Testis (tissue), 3 donors: ENCODE results near the gene HSPG2. TPM values are rescaled to one million over a fixed set of nuclear protein-coding genes. Genes with fewer than 3 reads are reported as not detected.

Experiments
- DNase-seq: peaks from one replicate; pipeline ENCODE4 v3.0.0-alpha.2; 2019
- H3K27ac ChIP-seq, 2 donors: fragments of 200-600 bp; sonication (generic); one replicate each; pipeline ENCODE4 v1.5.1; 2019
- H3K27me3 ChIP-seq: fragments of 200-600 bp; sonication (generic); one replicate; pipeline ENCODE4 v1.5.1; 2019
- H3K36me3 ChIP-seq: fragments of 200-600 bp; sonication (generic); one replicate; pipeline ENCODE4 v1.5.1; 2017; ENCODE audit warnings: low read depth; ENCODE audit errors: missing control alignments
- H3K4me1 ChIP-seq: fragments of 200-600 bp; sonication (generic); one replicate; pipeline ENCODE4 v1.5.1; 2019
- H3K4me3 ChIP-seq, 2 donors: fragments of 200-600 bp; sonication (generic); one replicate each; pipeline ENCODE4 v1.5.1; 2017 to 2019
- H3K9me3 ChIP-seq: fragments of 200-600 bp; sonication (generic); one replicate; pipeline ENCODE4 v1.5.1; 2017
- POLR2A ChIP-seq: fragments of 450-650 bp; IDR thresholded peaks from one replicate; pipeline ENCODE4 v1.6.1; 2017; ENCODE audit warnings: antibody characterized with exemption, mild to moderate bottlenecking, moderate library complexity
- WGBS, 2 donors: methylation state at CpG; one replicate each; pipeline ENCODE4 v1.1.5; 2018; 5-methylcytosine and 5-hydroxymethylcytosine counted together
- intact Hi-C: fragments of 100-400 bp; cut with DNase I; formaldehyde crosslinking; loops from one replicate; pipeline ENCODE4 v1.15.1; 2023; ENCODE audit warnings: low total_unique reads
- polyA plus RNA-seq: library from polyadenylated mRNA; stranded (reverse); fragments of 350-450 nt; fragmentation: Illumina TruSeq; extraction: RNeasy Lipid Tissue Mini Kit (QIAGEN cat#74804); gene quantifications from one replicate; pipeline ENCODE4 v1.2.3, GENCODE V29; 2014; ENCODE audit warnings: low read depth, low replicate concordance; ENCODE audit not compliant: insufficient read depth
- total RNA-seq, 2 donors: library from RNA; depleted of rRNA; stranded (reverse); fragments of >200 nt; gene quantifications; one replicate each; pipeline ENCODE4 v1.2.3, GENCODE V29; 2016
- TF ChIP-seq, protein P1 (sequence below), 3 experiments: fragments of 450-650 bp in 2 of 3; fragments of 200-600 bp in 1 of 3; sonication (generic) in 1 of 3; IDR thresholded peaks; one replicate each; pipeline ENCODE4 v1.5.1; 2016 to 2019; ENCODE audit warnings: antibody characterized with exemption in 3 of 3, mild to moderate bottlenecking in 2 of 3, moderate library complexity in 1 of 3

HSPG2 gene
- total and polyA plus RNA-seq, 3 donors from 2014 or later: 51.8 to 72.1 (median 54.2) TPM

DNA sequence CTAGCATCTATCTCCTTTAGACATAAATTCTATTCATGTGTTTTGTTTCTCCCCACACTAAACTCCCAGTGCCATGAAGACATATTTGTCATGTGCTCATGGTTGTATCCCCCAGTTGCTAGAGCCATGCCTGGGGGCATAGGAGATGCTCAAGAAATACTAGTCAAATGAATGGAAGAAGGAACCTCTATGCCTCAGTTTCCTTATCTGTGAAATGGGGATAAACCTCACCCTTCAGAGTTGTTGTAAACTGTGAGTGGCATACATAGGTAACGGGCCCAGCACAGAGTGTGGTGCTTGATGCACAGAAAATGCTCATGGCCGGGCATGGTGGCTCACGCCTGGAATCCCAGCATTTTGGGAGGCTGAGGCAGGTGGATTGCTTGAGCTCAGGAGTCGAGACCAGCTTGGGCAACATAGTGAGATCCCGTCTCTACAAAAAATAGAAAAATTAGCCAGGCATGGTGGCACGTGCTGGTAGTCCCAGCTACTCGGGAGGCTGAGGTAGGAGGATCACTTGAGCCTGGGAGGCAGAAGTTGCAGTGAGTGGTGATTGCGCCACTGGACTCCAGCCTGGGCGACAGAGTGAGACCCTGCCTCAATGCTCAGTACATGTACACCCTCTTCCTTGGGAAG, 116.4 kb downstream of the HSPG2 start:
- TF ChIP-seq, protein P1, sequence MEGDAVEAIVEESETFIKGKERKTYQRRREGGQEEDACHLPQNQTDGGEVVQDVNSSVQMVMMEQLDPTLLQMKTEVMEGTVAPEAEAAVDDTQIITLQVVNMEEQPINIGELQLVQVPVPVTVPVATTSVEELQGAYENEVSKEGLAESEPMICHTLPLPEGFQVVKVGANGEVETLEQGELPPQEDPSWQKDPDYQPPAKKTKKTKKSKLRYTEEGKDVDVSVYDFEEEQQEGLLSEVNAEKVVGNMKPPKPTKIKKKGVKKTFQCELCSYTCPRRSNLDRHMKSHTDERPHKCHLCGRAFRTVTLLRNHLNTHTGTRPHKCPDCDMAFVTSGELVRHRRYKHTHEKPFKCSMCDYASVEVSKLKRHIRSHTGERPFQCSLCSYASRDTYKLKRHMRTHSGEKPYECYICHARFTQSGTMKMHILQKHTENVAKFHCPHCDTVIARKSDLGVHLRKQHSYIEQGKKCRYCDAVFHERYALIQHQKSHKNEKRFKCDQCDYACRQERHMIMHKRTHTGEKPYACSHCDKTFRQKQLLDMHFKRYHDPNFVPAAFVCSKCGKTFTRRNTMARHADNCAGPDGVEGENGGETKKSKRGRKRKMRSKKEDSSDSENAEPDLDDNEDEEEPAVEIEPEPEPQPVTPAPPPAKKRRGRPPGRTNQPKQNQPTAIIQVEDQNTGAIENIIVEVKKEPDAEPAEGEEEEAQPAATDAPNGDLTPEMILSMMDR (IDR thresholded peaks at IDR 0.05): no peak
- TF ChIP-seq POLR2A: no peak
- no peak for DNase-seq
- 93 to 96% methylated on average over 9 of the region's 9 CpGs for WGBS, 2 donors
- H3K27me3 ChIP-seq: no peaks in the 10 kb centered on the region
- H3K9me3 ChIP-seq: no peaks in the 10 kb centered on the region
- H3K36me3 ChIP-seq: no peaks in the 10 kb centered on the region
- intact Hi-C loops: no loop called here
- H3K27ac ChIP-seq: no peak overlapping the region
- no peak overlapping the region for H3K4me3 ChIP-seq
- no peaks in the 10 kb centered on the region for H3K4me1 ChIP-seq

DNA sequence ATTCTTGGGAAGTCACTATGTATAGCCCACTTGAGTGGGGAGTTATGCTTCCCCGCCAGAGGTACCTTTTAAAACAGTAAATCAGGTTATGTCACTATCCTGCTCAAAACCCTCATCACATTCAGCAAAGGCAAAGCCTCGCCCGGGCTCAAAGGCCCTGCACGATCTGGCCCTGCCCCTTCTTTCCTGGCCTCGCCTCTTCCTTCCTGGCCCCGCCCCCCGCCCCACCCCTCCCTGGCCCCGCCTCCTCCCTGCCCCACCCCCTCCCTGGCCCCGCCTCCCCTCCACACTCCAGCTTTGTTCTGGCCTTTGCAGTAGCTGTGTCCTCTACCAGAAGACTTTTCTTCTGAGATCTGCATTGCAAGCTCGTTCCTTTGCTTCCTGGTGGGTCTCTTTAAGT, 118.5 kb downstream of the HSPG2 start:
- no peak overlapping the region for H3K27ac ChIP-seq
- no peaks in the 10 kb centered on the region for H3K36me3 ChIP-seq
- TF ChIP-seq, protein P1 (IDR thresholded peaks at IDR 0.05): no peak
- no peak for TF ChIP-seq POLR2A
- DNase-seq: peak; percentile 37
- H3K9me3 ChIP-seq: no peaks in the 10 kb centered on the region
- intact Hi-C loops: no loop called here
- WGBS, 2 donors: 33 to 42% methylated on average over 8 to 10 of the region's 10 CpGs
- H3K4me1 ChIP-seq: no peaks in the 10 kb centered on the region
- no peaks in the 10 kb centered on the region for H3K27me3 ChIP-seq
- no peak overlapping the region for H3K4me3 ChIP-seq

DNA sequence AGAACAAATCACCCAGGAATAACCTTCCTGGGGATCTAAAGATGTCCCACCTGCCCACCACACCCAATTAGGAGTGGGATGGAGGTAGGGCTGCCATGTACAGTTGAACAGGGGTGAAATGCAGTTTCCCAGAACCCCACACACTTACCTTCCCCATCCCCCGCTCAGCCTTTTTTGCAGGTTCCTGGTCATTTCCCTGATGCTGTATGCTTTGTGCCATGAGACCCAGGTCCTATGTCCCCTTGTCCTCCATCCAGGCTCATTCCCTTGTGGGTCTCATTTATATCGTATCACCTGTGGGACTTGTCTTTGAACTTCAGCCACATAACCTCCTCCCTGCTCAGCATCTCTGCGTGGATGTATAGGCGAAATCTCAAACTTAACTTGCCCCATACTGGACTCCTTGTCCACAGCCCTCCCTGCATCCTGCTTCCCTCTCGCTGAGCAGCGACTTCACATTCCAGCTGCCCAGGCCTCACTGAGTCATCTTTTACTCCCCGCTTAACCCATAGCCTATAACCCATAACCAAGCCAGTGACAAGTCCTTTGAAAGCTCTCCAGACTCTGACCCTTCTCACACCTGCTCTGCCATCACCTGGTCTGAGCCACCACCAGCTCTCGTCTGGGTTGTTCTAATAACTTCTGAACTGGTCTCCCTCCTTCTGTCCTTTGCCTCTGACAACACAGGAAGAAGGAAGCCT, 120.4 kb downstream of the HSPG2 start:
- no peaks in the 10 kb centered on the region for H3K4me1 ChIP-seq
- 87 to 91% methylated on average over 8 of the region's 8 CpGs for WGBS, 2 donors
- no peak for DNase-seq

DNA sequence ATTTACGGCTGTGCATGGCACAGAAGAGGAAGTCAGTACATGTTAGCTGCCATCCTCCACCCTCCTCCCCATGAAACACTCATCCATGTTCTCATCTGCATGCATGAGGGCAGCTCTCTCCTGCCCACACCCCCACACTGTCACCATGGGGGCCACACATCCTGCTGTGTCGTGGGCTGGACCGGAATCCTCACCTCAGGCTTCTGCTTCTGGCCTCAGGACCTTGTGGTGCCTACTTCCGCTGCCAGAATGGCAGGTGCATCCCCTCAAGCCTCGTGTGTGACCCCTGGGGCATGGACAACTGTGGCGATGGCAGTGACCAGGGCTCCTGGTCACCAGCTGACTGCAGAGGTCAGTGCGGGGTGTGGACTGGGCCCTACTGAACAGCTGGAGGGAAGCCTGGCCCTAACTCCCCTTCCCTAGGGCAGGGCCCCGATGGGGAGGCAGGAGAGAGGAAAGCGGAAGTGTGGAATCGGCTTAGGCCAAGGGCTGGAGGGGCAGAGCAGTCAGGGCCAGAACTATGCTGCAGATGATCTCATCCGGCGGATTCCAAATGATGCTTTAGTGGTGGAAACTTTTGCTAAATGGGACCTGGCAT, 121.3 kb downstream of the HSPG2 start:
- no peak for DNase-seq
- intact Hi-C loops: no loop called here
- Histone ChIP-seq H3K27ac (no peak overlapping the region), H3K4me1 (no peaks in the 10 kb centered on the region), H3K36me3 (no peaks in the 10 kb centered on the region), H3K27me3 (no peaks in the 10 kb centered on the region), H3K9me3 (no peaks in the 10 kb centered on the region), H3K4me3 (no peak overlapping the region)
- WGBS, 2 donors: 86 to 87% methylated on average over 8 to 12 of the region's 12 CpGs
- no peak for TF ChIP-seq POLR2A
- TF ChIP-seq, protein P1 (IDR thresholded peaks at IDR 0.05): no peak

More for the DNA sequence above, 120.4 kb downstream of the HSPG2 start:
- no peak overlapping the region for H3K4me3 ChIP-seq
- TF ChIP-seq POLR2A: no peak
- TF ChIP-seq, protein P1 (IDR thresholded peaks at IDR 0.05): no peak
- intact Hi-C loops: no loop called here
- H3K36me3 ChIP-seq: no peaks in the 10 kb centered on the region
- H3K9me3 ChIP-seq: no peaks in the 10 kb centered on the region
- H3K27ac ChIP-seq: no peak overlapping the region
- H3K27me3 ChIP-seq: no peaks in the 10 kb centered on the region
